GM23338 (cell line): ENCODE results near the gene PKNOX2. TPM values are rescaled to one million over a fixed set of nuclear protein-coding genes. Genes with fewer than 3 reads are reported as not detected.

Experiments used
- ATAC-seq: fragments of 200-7000 bp; cut with Tn5 transposase; 3 replicates; pipeline ENCODE4 v1.9.1; 2020
- DNase-seq: peaks from one replicate; pipeline ENCODE4 v3.0.0-alpha.2; 2015; ENCODE audit warnings: low spot score
- H2AFZ ChIP-seq: fragments of 200-600 bp; sonication (generic); 2 replicates; pipeline ENCODE4 v1.8.0; 2016; ENCODE audit warnings: antibody characterized with exemption, mild to moderate bottlenecking, moderate library complexity
- H3F3A ChIP-seq: fragments of 200-600 bp; sonication (generic); replicated peaks from 2 replicates; pipeline ENCODE4 v1.8.0; 2017; ENCODE audit warnings: antibody characterized with exemption, mixed run types, low read depth
- H3K27ac ChIP-seq: fragments of 200-600 bp; sonication (generic); 2 replicates; pipeline ENCODE4 v1.6.1; 2016; ENCODE audit warnings: low read depth
- H3K27me3 ChIP-seq: fragments of 200-600 bp; sonication (generic); 2 replicates; pipeline ENCODE4 v1.8.0; 2016; ENCODE audit warnings: mild to moderate bottlenecking, mixed run types, moderate library complexity; ENCODE audit not compliant: insufficient read depth
- H3K36me3 ChIP-seq: fragments of 200-600 bp; sonication (generic); 2 replicates; pipeline ENCODE4 v1.8.0; 2016; ENCODE audit warnings: mild to moderate bottlenecking; ENCODE audit not compliant: insufficient read depth
- H3K4me1 ChIP-seq: fragments of 200-600 bp; sonication (generic); 2 replicates; pipeline ENCODE4 v1.8.0; 2016; ENCODE audit warnings: mild to moderate bottlenecking, moderate library complexity; ENCODE audit not compliant: insufficient read depth
- H3K4me2 ChIP-seq: fragments of 200-600 bp; sonication (generic); 2 replicates; pipeline ENCODE4 v1.7.1; 2017; ENCODE audit warnings: mixed run types
- H3K4me3 ChIP-seq: fragments of 200-600 bp; sonication (generic); 2 replicates; pipeline ENCODE4 v1.6.1; 2016; ENCODE audit warnings: mixed run types
- H3K79me2 ChIP-seq: fragments of 200-600 bp; sonication (generic); replicated peaks from 2 replicates; pipeline ENCODE4 v1.8.0; 2017; ENCODE audit warnings: mild to moderate bottlenecking; ENCODE audit not compliant: insufficient read depth
- H3K9me2 ChIP-seq: fragments of 200-600 bp; sonication (generic); 2 replicates; pipeline ENCODE4 v1.8.0; 2017; ENCODE audit not compliant: insufficient read depth
- H4K20me1 ChIP-seq: fragments of 200-600 bp; sonication (generic); replicated peaks from 2 replicates; pipeline ENCODE4 v1.8.0; 2017; ENCODE audit warnings: mild to moderate bottlenecking; ENCODE audit not compliant: insufficient read depth
- H3K27ac Mint-ChIP-seq: 2 replicates; pipeline ENCODE4 v1.8.0; 2020; ENCODE audit warnings: inconsistent platforms, mild to moderate bottlenecking, moderate library complexity, mixed read lengths
- H3K27me3 Mint-ChIP-seq: 3 replicates; pipeline ENCODE4 v1.8.0; 2022; ENCODE audit warnings: low read depth, mild to moderate bottlenecking, moderate library complexity, mixed read lengths, inconsistent platforms; ENCODE audit not compliant: insufficient read depth, poor library complexity
- H3K36me3 Mint-ChIP-seq: 3 replicates; pipeline ENCODE4 v1.8.0; 2021; ENCODE audit warnings: low read depth, mild to moderate bottlenecking, inconsistent platforms, moderate library complexity, mixed read lengths
- H3K4me1 Mint-ChIP-seq: 3 replicates; pipeline ENCODE4 v1.8.0; 2020; ENCODE audit warnings: mild to moderate bottlenecking, inconsistent platforms, mixed read lengths
- H3K4me3 Mint-ChIP-seq: 3 replicates; pipeline ENCODE4 v1.8.0; 2021; ENCODE audit warnings: moderate library complexity, mild to moderate bottlenecking, inconsistent platforms, mixed read lengths
- H3K9me3 Mint-ChIP-seq: 3 replicates; pipeline ENCODE4 v1.8.0; 2020; ENCODE audit warnings: moderate library complexity, mild to moderate bottlenecking, inconsistent platforms, mixed read lengths
- CREB1 ChIP-seq: fragments of 250-450 bp; sonication (Bioruptor Pico); IDR thresholded peaks from 2 replicates; pipeline ENCODE4 v1.5.0; 2020; ENCODE audit warnings: low read depth, mild to moderate bottlenecking, moderate library complexity
- EZH2 ChIP-seq: fragments of 200-600 bp; sonication (generic); IDR thresholded peaks from one replicate; pipeline ENCODE4 v1.8.0; 2017; ENCODE audit warnings: antibody characterized with exemption, mild to moderate bottlenecking, low read depth; ENCODE audit not compliant: unreplicated experiment
- EZH2phosphoT487 ChIP-seq: fragments of 200-600 bp; sonication (generic); IDR thresholded peaks from one replicate; pipeline ENCODE4 v1.8.1; 2018; ENCODE audit warnings: antibody characterized with exemption; ENCODE audit not compliant: unreplicated experiment
- JUNB ChIP-seq: IDR thresholded peaks from one replicate; pipeline ENCODE4 v1.6.1; 2016; ENCODE audit warnings: antibody characterized with exemption; ENCODE audit not compliant: unreplicated experiment
- NANOG ChIP-seq: IDR thresholded peaks from 2 replicates; pipeline ENCODE4 v1.6.1; 2016; ENCODE audit warnings: antibody characterized with exemption, borderline replicate concordance
- STAT1 ChIP-seq: IDR thresholded peaks from one replicate; pipeline ENCODE4 v1.6.1; 2016; ENCODE audit warnings: antibody characterized with exemption; ENCODE audit not compliant: unreplicated experiment
- ZNF114 ChIP-seq: fragments of 250-450 bp; sonication (Bioruptor Pico); IDR thresholded peaks from 2 replicates; pipeline ENCODE4 v1.5.0; 2020; ENCODE audit warnings: mild to moderate bottlenecking, moderate library complexity
- ZNF331 ChIP-seq: fragments of 250-450 bp; sonication (Bioruptor Pico); IDR thresholded peaks from 2 replicates; pipeline ENCODE4 v1.5.0; 2020; ENCODE audit warnings: low read depth, mild to moderate bottlenecking, moderate library complexity
- polyA plus RNA-seq: library from polyadenylated mRNA; unstranded; fragments of >200 nt; fragmentation: Nextera tagmentation; extraction: Ambion mirVana; gene quantifications from 2 replicates; pipeline ENCODE4 v1.2.1, GENCODE V29; 2016
- total RNA-seq: library from RNA; depleted of rRNA; stranded (reverse); fragments of >200 nt; shearing (Covaris generic); gene quantifications from 2 replicates; pipeline ENCODE4 v1.2.3, GENCODE V29; 2014
- TF ChIP-seq, protein P1 (sequence below): fragments of 250-450 bp; sonication (Bioruptor Pico); IDR thresholded peaks from 2 replicates; pipeline ENCODE4 v1.5.0; 2020; ENCODE audit warnings: mild to moderate bottlenecking, moderate library complexity
- TF ChIP-seq, protein P2 (sequence below), 2 experiments: fragments of 200-600 bp in 1 of 2; sonication (generic) in 1 of 2; conservative IDR thresholded peaks; 2 replicates each; pipeline versions ENCODE4 v1.5.1 to v1.6.1; 2016 to 2017; ENCODE audit warnings: antibody characterized with exemption in 2 of 2, low read depth in 2 of 2, mild to moderate bottlenecking in 2 of 2, moderate library complexity in 1 of 2
- TF ChIP-seq, protein P3 (sequence below): IDR thresholded peaks from one replicate; pipeline ENCODE4 v1.6.1; 2018; ENCODE audit warnings: antibody characterized with exemption; ENCODE audit not compliant: unreplicated experiment
- TF ChIP-seq, protein P4 (sequence below): IDR thresholded peaks from 2 replicates; pipeline ENCODE4 v1.6.1; 2016; ENCODE audit warnings: antibody characterized with exemption

Gene PKNOX2
- total and polyA plus RNA-seq, 2 experiments from 2014 or later: 0.42 to 0.83 TPM

DNA sequence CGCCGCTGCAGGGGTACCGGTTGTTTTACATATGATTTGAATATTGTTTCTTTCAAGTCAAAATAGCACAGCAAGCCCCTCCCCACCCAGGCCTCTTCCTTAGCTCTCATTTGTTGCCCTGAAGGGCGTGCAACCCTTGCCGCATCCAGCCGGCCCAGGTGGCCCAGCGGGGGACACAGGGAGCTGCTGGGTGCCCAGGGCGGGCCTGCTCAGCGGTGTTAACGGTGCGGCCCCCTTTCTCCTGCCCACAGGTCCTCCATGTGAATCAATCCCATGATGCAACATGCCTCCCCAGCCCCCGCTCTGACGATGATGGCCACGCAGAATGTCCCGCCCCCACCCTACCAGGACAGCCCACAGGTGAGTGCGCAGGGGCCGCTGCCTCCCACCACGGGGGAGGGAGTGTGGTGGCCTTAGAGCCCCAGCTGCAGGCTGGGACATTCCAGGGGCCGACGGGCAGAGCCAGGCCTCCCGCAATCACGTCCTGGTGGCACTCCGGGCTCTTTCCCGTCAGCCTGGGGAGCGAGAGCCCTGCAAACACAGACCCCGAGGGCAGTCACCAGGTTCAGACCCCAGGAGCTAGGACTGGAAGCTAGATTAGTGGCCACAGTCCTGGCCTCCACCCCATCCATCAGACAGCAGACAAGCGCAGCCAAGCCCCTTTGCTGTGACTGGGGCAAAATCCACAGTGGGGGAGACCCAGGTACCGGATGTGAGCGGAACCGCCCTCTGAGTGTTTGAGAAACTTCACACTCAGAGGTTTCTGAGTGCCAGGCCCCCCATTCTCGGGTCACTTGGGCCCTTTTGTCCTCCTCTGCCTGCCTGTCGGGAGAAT lies 186.7 kb downstream of the PKNOX2 start (continued):
- TF ChIP-seq, protein P1, sequence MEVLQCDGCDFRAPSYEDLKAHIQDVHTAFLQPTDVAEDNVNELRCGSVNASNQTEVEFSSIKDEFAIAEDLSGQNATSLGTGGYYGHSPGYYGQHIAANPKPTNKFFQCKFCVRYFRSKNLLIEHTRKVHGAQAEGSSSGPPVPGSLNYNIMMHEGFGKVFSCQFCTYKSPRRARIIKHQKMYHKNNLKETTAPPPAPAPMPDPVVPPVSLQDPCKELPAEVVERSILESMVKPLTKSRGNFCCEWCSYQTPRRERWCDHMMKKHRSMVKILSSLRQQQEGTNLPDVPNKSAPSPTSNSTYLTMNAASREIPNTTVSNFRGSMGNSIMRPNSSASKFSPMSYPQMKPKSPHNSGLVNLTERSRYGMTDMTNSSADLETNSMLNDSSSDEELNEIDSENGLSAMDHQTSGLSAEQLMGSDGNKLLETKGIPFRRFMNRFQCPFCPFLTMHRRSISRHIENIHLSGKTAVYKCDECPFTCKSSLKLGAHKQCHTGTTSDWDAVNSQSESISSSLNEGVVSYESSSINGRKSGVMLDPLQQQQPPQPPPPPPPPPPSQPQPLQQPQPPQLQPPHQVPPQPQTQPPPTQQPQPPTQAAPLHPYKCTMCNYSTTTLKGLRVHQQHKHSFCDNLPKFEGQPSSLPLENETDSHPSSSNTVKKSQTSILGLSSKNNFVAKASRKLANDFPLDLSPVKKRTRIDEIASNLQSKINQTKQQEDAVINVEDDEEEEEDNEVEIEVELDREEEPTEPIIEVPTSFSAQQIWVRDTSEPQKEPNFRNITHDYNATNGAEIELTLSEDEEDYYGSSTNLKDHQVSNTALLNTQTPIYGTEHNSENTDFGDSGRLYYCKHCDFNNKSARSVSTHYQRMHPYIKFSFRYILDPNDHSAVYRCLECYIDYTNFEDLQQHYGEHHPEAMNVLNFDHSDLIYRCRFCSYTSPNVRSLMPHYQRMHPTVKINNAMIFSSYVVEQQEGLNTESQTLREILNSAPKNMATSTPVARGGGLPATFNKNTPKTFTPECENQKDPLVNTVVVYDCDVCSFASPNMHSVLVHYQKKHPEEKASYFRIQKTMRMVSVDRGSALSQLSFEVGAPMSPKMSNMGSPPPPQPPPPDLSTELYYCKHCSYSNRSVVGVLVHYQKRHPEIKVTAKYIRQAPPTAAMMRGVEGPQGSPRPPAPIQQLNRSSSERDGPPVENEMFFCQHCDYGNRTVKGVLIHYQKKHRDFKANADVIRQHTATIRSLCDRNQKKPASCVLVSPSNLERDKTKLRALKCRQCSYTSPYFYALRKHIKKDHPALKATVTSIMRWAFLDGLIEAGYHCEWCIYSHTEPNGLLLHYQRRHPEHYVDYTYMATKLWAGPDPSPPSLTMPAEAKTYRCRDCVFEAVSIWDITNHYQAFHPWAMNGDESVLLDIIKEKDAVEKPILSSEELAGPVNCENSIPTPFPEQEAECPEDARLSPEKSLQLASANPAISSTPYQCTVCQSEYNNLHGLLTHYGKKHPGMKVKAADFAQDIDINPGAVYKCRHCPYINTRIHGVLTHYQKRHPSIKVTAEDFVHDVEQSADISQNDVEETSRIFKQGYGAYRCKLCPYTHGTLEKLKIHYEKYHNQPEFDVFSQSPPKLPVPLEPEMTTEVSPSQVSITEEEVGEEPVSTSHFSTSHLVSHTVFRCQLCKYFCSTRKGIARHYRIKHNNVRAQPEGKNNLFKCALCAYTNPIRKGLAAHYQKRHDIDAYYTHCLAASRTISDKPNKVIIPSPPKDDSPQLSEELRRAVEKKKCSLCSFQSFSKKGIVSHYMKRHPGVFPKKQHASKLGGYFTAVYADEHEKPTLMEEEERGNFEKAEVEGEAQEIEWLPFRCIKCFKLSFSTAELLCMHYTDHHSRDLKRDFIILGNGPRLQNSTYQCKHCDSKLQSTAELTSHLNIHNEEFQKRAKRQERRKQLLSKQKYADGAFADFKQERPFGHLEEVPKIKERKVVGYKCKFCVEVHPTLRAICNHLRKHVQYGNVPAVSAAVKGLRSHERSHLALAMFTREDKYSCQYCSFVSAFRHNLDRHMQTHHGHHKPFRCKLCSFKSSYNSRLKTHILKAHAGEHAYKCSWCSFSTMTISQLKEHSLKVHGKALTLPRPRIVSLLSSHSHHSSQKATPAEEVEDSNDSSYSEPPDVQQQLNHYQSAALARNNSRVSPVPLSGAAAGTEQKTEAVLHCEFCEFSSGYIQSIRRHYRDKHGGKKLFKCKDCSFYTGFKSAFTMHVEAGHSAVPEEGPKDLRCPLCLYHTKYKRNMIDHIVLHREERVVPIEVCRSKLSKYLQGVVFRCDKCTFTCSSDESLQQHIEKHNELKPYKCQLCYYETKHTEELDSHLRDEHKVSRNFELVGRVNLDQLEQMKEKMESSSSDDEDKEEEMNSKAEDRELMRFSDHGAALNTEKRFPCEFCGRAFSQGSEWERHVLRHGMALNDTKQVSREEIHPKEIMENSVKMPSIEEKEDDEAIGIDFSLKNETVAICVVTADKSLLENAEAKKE (CRISPR knock-in tag): no peak
- TF ChIP-seq EZH2phosphoT487: no peak

DNA sequence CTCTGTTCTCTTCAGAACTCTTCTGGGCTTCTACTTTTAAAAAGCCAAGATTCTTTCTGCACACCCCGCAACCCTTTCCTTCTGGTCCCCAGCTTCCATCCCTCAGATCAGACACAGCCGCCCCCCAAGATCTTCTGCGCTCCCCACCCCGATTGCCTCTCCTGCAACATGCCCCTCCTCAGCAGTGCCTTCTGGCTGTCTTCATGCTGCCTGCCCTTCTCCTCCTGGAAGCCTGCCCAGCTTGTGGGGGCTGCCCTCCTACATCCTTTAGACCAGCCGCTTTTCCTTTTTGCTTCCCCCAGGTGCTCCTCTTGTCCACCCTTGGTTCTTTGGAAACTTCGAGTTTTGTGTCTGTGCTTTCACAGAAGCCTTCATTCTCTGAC lies 187.3 kb downstream of the PKNOX2 start:
- no peak overlapping the region; the same call in 2 of the 3 replicates for H3K4me3 Mint-ChIP-seq
- ATAC-seq: no peak
- TF ChIP-seq CREB1 (CRISPR knock-in tag): no peak
- TF ChIP-seq, protein P2, sequence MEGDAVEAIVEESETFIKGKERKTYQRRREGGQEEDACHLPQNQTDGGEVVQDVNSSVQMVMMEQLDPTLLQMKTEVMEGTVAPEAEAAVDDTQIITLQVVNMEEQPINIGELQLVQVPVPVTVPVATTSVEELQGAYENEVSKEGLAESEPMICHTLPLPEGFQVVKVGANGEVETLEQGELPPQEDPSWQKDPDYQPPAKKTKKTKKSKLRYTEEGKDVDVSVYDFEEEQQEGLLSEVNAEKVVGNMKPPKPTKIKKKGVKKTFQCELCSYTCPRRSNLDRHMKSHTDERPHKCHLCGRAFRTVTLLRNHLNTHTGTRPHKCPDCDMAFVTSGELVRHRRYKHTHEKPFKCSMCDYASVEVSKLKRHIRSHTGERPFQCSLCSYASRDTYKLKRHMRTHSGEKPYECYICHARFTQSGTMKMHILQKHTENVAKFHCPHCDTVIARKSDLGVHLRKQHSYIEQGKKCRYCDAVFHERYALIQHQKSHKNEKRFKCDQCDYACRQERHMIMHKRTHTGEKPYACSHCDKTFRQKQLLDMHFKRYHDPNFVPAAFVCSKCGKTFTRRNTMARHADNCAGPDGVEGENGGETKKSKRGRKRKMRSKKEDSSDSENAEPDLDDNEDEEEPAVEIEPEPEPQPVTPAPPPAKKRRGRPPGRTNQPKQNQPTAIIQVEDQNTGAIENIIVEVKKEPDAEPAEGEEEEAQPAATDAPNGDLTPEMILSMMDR (conservative IDR thresholded peaks at IDR 0.05; ENCODE audit: low read depth in 2 of 2): no peak
- no peak for TF ChIP-seq ZNF114 (CRISPR knock-in tag)
- TF ChIP-seq NANOG: no peak
- TF ChIP-seq STAT1: no peak
- TF ChIP-seq, protein P3, sequence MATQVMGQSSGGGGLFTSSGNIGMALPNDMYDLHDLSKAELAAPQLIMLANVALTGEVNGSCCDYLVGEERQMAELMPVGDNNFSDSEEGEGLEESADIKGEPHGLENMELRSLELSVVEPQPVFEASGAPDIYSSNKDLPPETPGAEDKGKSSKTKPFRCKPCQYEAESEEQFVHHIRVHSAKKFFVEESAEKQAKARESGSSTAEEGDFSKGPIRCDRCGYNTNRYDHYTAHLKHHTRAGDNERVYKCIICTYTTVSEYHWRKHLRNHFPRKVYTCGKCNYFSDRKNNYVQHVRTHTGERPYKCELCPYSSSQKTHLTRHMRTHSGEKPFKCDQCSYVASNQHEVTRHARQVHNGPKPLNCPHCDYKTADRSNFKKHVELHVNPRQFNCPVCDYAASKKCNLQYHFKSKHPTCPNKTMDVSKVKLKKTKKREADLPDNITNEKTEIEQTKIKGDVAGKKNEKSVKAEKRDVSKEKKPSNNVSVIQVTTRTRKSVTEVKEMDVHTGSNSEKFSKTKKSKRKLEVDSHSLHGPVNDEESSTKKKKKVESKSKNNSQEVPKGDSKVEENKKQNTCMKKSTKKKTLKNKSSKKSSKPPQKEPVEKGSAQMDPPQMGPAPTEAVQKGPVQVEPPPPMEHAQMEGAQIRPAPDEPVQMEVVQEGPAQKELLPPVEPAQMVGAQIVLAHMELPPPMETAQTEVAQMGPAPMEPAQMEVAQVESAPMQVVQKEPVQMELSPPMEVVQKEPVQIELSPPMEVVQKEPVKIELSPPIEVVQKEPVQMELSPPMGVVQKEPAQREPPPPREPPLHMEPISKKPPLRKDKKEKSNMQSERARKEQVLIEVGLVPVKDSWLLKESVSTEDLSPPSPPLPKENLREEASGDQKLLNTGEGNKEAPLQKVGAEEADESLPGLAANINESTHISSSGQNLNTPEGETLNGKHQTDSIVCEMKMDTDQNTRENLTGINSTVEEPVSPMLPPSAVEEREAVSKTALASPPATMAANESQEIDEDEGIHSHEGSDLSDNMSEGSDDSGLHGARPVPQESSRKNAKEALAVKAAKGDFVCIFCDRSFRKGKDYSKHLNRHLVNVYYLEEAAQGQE: no peak
- TF ChIP-seq JUNB: no peak
- TF ChIP-seq, protein P4, sequence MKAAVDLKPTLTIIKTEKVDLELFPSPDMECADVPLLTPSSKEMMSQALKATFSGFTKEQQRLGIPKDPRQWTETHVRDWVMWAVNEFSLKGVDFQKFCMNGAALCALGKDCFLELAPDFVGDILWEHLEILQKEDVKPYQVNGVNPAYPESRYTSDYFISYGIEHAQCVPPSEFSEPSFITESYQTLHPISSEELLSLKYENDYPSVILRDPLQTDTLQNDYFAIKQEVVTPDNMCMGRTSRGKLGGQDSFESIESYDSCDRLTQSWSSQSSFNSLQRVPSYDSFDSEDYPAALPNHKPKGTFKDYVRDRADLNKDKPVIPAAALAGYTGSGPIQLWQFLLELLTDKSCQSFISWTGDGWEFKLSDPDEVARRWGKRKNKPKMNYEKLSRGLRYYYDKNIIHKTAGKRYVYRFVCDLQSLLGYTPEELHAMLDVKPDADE: no peak
- TF ChIP-seq EZH2: no peak
- no peak for TF ChIP-seq ZNF331 (CRISPR knock-in tag)

More for the DNA sequence above, 187.3 kb downstream of the PKNOX2 start:
- Histone ChIP-seq H3K4me1 (peaks cover 16% of the 10 kb centered on the region; the same call in 1 of the 2 replicates), H3K79me2 (no peaks in the 10 kb centered on the region), H3K27me3 (peaks cover 2% of the 10 kb centered on the region; the same call in 1 of the 2 replicates), H3F3A (no peaks in the 10 kb centered on the region), H3K36me3 (no peaks in the 10 kb centered on the region), H3K9me2 (no peaks in the 10 kb centered on the region), H4K20me1 (no peaks in the 10 kb centered on the region), H3K4me3 (no peak overlapping the region), H3K27ac (no peak overlapping the region), H3K4me2 (no peak overlapping the region), H2AFZ (no peak overlapping the region; the same call in 1 of the 2 replicates)
- Mint-ChIP-seq H3K36me3 (no peaks in the 10 kb centered on the region), H3K27me3 (peaks cover 19% of the 10 kb centered on the region), H3K27ac (no peak overlapping the region), H3K4me1 (peaks cover 46% of the 10 kb centered on the region), H3K9me3 (no peaks in the 10 kb centered on the region)
- no peak for DNase-seq
